HEK293 (cell line): ENCODE measurements around the gene SLC39A5.

Experiments
- GLI4 ChIP-seq: fragments of 450-650 bp; formaldehyde crosslinking; IDR thresholded peaks from 2 replicates; pipeline ENCODE4 v1.5.1; 2016; ENCODE audit warnings: missing biosample characterization, missing genetic modification characterization
- GLIS2 ChIP-seq: fragments of 450-650 bp; formaldehyde crosslinking; IDR thresholded peaks from 2 replicates; pipeline ENCODE4 v1.5.1; 2016; ENCODE audit warnings: missing biosample characterization, missing genetic modification characterization
- HOXC10 ChIP-seq: sonication (generic); formaldehyde crosslinking; IDR thresholded peaks from 2 replicates; pipeline ENCODE4 v1.8.1; 2023; ENCODE audit warnings: mild to moderate bottlenecking, missing genetic modification reagents
- KLF10 ChIP-seq: fragments of 450-650 bp; IDR thresholded peaks from 2 replicates; pipeline ENCODE4 v1.5.1; 2018; ENCODE audit warnings: missing biosample characterization, mild to moderate bottlenecking, missing genetic modification characterization
- KLF17 ChIP-seq: fragments of 450-650 bp; formaldehyde crosslinking; IDR thresholded peaks from 2 replicates; pipeline ENCODE4 v1.5.1; 2016; ENCODE audit warnings: missing biosample characterization, missing genetic modification characterization
- KLF9 ChIP-seq: fragments of 450-650 bp; formaldehyde crosslinking; IDR thresholded peaks from 2 replicates; pipeline ENCODE4 v1.5.1; 2016; ENCODE audit warnings: missing biosample characterization, missing genetic modification characterization, low read depth
- SCRT2 ChIP-seq: fragments of 450-650 bp; formaldehyde crosslinking; IDR thresholded peaks from 2 replicates; pipeline ENCODE4 v1.5.1; 2016; ENCODE audit warnings: missing biosample characterization, missing genetic modification characterization
- YY1 ChIP-seq: fragments of 450-650 bp; formaldehyde crosslinking; IDR thresholded peaks from 2 replicates; pipeline ENCODE4 v1.5.1; 2018; ENCODE audit warnings: missing biosample characterization, missing genetic modification characterization
- ZBTB21 ChIP-seq: fragments of 450-650 bp; formaldehyde crosslinking; IDR thresholded peaks from 2 replicates; pipeline ENCODE4 v1.5.1; 2017; ENCODE audit warnings: missing biosample characterization, missing genetic modification characterization
- ZEB2 ChIP-seq: fragments of 450-650 bp; formaldehyde crosslinking; IDR thresholded peaks from 2 replicates; pipeline ENCODE4 v1.5.1; 2016; ENCODE audit warnings: missing biosample characterization, missing genetic modification characterization
- ZFHX2 ChIP-seq: fragments of 450-650 bp; formaldehyde crosslinking; conservative IDR thresholded peaks from 2 replicates; pipeline ENCODE4 v1.5.1; 2016; ENCODE audit warnings: missing biosample characterization, missing genetic modification characterization
- ZFP37 ChIP-seq: fragments of 450-650 bp; formaldehyde crosslinking; IDR thresholded peaks from 2 replicates; pipeline ENCODE4 v1.5.1; 2016; ENCODE audit warnings: missing biosample characterization, missing genetic modification characterization
- ZFP69B ChIP-seq: fragments of 450-650 bp; formaldehyde crosslinking; IDR thresholded peaks from 2 replicates; pipeline ENCODE4 v1.5.1; 2016; ENCODE audit warnings: missing biosample characterization, missing genetic modification characterization
- ZIC2 ChIP-seq: fragments of 450-650 bp; formaldehyde crosslinking; IDR thresholded peaks from 2 replicates; pipeline ENCODE4 v1.5.1; 2016; ENCODE audit warnings: missing biosample characterization, missing genetic modification characterization
- ZNF335 ChIP-seq: fragments of 450-650 bp; formaldehyde crosslinking; conservative IDR thresholded peaks from 2 replicates; pipeline ENCODE4 v1.5.1; 2016; ENCODE audit warnings: missing biosample characterization, missing genetic modification characterization
- ZNF366 ChIP-seq: fragments of 450-650 bp; formaldehyde crosslinking; conservative IDR thresholded peaks from 2 replicates; pipeline ENCODE4 v1.5.1; 2016; ENCODE audit warnings: missing biosample characterization, missing genetic modification characterization
- ZNF423 ChIP-seq: fragments of 450-650 bp; formaldehyde crosslinking; IDR thresholded peaks from 2 replicates; pipeline ENCODE4 v1.5.1; 2016; ENCODE audit warnings: missing biosample characterization, missing genetic modification characterization
- ZNF501 ChIP-seq: fragments of 450-650 bp; formaldehyde crosslinking; IDR thresholded peaks from 2 replicates; pipeline ENCODE4 v1.5.1; 2016; ENCODE audit warnings: missing biosample characterization, missing genetic modification characterization
- ZNF521 ChIP-seq: fragments of 450-650 bp; formaldehyde crosslinking; IDR thresholded peaks from 2 replicates; pipeline ENCODE4 v1.5.1; 2017; ENCODE audit warnings: missing biosample characterization, mild to moderate bottlenecking, missing genetic modification characterization
- ZNF561 ChIP-seq: fragments of 450-650 bp; IDR thresholded peaks from 2 replicates; pipeline ENCODE4 v1.5.1; 2018; ENCODE audit warnings: missing biosample characterization, missing genetic modification characterization, borderline replicate concordance
- ZNF596 ChIP-seq: fragments of 450-650 bp; IDR thresholded peaks from 2 replicates; pipeline ENCODE4 v1.5.0; 2018; ENCODE audit warnings: missing biosample characterization, mild to moderate bottlenecking, missing genetic modification characterization, moderate library complexity
- ZNF600 ChIP-seq: fragments of 450-650 bp; formaldehyde crosslinking; IDR thresholded peaks from 2 replicates; pipeline ENCODE4 v1.5.1; 2016; ENCODE audit warnings: missing biosample characterization, missing genetic modification characterization
- ZNF610 ChIP-seq: fragments of 450-650 bp; formaldehyde crosslinking; IDR thresholded peaks from 2 replicates; pipeline ENCODE4 v1.5.1; 2016; ENCODE audit warnings: missing biosample characterization, missing genetic modification characterization, borderline replicate concordance
- ZNF658 ChIP-seq: fragments of 450-650 bp; formaldehyde crosslinking; IDR thresholded peaks from 2 replicates; pipeline ENCODE4; 2016; ENCODE audit warnings: missing biosample characterization, missing genetic modification characterization
- ZNF677 ChIP-seq: fragments of 450-650 bp; IDR thresholded peaks from 2 replicates; pipeline ENCODE4 v1.5.0; 2018; ENCODE audit warnings: missing biosample characterization, mild to moderate bottlenecking, missing genetic modification characterization, moderate library complexity
- ZNF791 ChIP-seq: fragments of 450-650 bp; formaldehyde crosslinking; IDR thresholded peaks from 2 replicates; pipeline ENCODE4 v1.5.1; 2016; ENCODE audit warnings: missing biosample characterization, missing genetic modification characterization
- ZNF792 ChIP-seq: fragments of 450-650 bp; formaldehyde crosslinking; IDR thresholded peaks from 2 replicates; pipeline ENCODE4 v1.5.1; 2016; ENCODE audit warnings: missing biosample characterization, missing genetic modification characterization
- ZNF843 ChIP-seq: fragments of 450-650 bp; formaldehyde crosslinking; IDR thresholded peaks from 2 replicates; pipeline ENCODE4 v1.5.1; 2016; ENCODE audit warnings: missing biosample characterization, missing genetic modification characterization
- TF ChIP-seq, protein P1 (sequence below): fragments of 450-650 bp; formaldehyde crosslinking; IDR thresholded peaks from 2 replicates; pipeline ENCODE4 v1.5.1; 2016; ENCODE audit warnings: missing biosample characterization, missing genetic modification characterization
- TF ChIP-seq, protein P2 (sequence below): fragments of 450-650 bp; formaldehyde crosslinking; IDR thresholded peaks from 2 replicates; pipeline ENCODE4 v1.5.1; 2016; ENCODE audit warnings: missing biosample characterization, missing genetic modification characterization

The SLC39A5 gene

GRCh38 chr12:56266693-56267442 lies 37.0 kb downstream of the SLC39A5 start, which contains the start of gene COQ10A (continued):
- TF ChIP-seq ZNF335 (peak; percentile 93), ZNF791 (tag by site-specific recombination) (no peak), ZNF561 (peak; percentile 85), ZFP69B (peak; percentile 79), SCRT2 (peak; percentile 98), KLF17 (tag by site-specific recombination) (peak; percentile 96), ZBTB21 (peak; percentile 81), ZNF596 (tag by site-specific recombination) (peak; percentile 43; the same call in 1 of the 2 replicates), ZNF610 (tag by site-specific recombination) (peak; percentile 93), ZNF501 (tag by site-specific recombination) (peak; percentile 95), ZFHX2 (tag by site-specific recombination) (peak; percentile 31; the same call in 1 of the 2 replicates), ZNF600 (peak; percentile 91), ZNF677 (tag by site-specific recombination) (0 out of 2 replicates have a peak, but pooled peaks have one; percentile 22), ZNF423 (tag by site-specific recombination) (peak; percentile 91), ZNF792 (tag by site-specific recombination) (0 out of 2 replicates have a peak, but pooled peaks have one; percentile 54), GLI4 (tag by site-specific recombination) (peak; percentile 78; the same call in 1 of the 2 replicates), KLF9 (peak; percentile 37; the same call in 1 of the 2 replicates), KLF10 (tag by site-specific recombination) (peak; percentile 41; the same call in 1 of the 2 replicates), ZFP37 (tag by site-specific recombination) (peak; percentile 78; the same call in 1 of the 2 replicates), ZNF521 (no peak), ZNF658 (tag by site-specific recombination) (no peak), ZIC2 (peak; percentile 74), GLIS2 (tag by site-specific recombination) (peak; percentile 93), ZEB2 (peak; percentile 85; the same call in 1 of the 2 replicates), YY1 (tag by site-specific recombination) (peak; percentile 65; the same call in 1 of the 2 replicates), ZNF366 (tag by site-specific recombination) (peak; percentile 95), ZNF843 (peak; percentile 61; the same call in 1 of the 2 replicates), HOXC10 (CRISPR knock-in tag) (no peak)
- TF ChIP-seq, protein P1, sequence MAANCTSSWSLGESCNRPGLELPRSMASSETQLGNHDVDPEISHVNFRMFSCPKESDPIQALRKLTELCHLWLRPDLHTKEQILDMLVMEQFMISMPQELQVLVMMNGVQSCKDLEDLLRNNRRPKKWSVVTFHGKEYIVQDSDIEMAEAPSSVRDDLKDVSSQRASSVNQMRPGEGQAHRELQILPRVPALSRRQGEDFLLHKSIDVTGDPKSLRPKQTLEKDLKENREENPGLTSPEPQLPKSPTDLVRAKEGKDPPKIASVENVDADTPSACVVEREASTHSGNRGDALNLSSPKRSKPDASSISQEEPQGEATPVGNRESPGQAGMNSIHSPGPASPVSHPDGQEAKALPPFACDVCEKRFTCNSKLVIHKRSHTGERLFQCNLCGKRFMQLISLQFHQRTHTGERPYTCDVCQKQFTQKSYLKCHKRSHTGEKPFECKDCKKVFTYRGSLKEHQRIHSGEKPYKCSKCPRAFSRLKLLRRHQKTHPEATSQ (tag by site-specific recombination), result 0 out of 2 replicates have a peak, but pooled peaks have one; percentile 80
- TF ChIP-seq, protein P2, sequence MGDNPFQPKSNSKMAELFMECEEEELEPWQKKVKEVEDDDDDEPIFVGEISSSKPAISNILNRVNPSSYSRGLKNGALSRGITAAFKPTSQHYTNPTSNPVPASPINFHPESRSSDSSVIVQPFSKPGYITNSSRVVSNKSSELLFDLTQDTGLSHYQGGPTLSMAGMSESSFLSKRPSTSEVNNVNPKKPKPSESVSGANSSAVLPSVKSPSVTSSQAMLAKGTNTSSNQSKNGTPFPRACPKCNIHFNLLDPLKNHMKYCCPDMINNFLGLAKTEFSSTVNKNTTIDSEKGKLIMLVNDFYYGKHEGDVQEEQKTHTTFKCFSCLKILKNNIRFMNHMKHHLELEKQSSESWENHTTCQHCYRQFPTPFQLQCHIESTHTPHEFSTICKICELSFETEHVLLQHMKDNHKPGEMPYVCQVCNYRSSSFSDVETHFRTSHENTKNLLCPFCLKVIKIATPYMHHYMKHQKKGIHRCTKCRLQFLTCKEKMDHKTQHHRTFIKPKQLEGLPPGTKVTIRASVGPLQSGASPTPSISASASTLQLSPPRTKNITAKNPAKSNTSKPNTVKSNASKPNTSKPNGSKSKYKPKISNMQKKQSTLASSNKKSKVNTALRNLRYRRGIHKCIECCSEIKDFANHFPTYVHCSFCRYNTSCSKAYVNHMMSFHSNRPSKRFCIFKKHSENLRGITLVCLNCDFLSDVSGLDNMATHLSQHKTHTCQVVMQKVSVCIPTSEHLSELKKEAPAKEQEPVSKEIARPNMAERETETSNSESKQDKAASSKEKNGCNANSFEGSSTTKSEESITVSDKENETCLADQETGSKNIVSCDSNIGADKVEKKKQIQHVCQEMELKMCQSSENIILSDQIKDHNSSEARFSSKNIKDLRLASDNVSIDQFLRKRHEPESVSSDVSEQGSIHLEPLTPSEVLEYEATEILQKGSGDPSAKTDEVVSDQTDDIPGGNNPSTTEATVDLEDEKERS, result no peak
